Loucy (cell line): ENCODE measurements around the gene IL21R.

Experiments used
- H2AFZ ChIP-seq: fragments of 200-600 bp; sonication (generic); 2 replicates; pipeline ENCODE4 v1.6.0; 2016; ENCODE audit warnings: antibody characterized with exemption, mild to moderate bottlenecking, low read length, moderate library complexity
- H3F3A ChIP-seq: fragments of 200-600 bp; 2 replicates; pipeline ENCODE4 v1.6.0; 2016; ENCODE audit warnings: antibody characterized with exemption, low read depth, mild to moderate bottlenecking
- H3K27me3 ChIP-seq: fragments of 200-600 bp; sonication (generic); 2 replicates; pipeline ENCODE4 v1.6.1; 2014; ENCODE audit warnings: low read length, mild to moderate bottlenecking; ENCODE audit not compliant: insufficient read depth, poor library complexity, severe bottlenecking
- H3K36me3 ChIP-seq: fragments of 200-600 bp; sonication (generic); 2 replicates; pipeline ENCODE4 v1.6.1; 2016; ENCODE audit warnings: low read length; ENCODE audit not compliant: insufficient read depth
- H3K4me1 ChIP-seq: fragments of 200-600 bp; sonication (generic); 2 replicates; pipeline ENCODE4 v1.5.1; 2014; ENCODE audit warnings: low read length, mild to moderate bottlenecking; ENCODE audit not compliant: insufficient read depth, poor library complexity, severe bottlenecking
- H3K4me2 ChIP-seq: fragments of 200-600 bp; sonication (generic); 2 replicates; pipeline ENCODE4 v1.6.0; 2014; ENCODE audit warnings: antibody characterized with exemption, low read length, low read depth, mild to moderate bottlenecking; ENCODE audit not compliant: poor library complexity, severe bottlenecking
- H3K4me3 ChIP-seq: fragments of 200-600 bp; sonication (generic); 2 replicates; pipeline ENCODE4 v1.5.1; 2014; ENCODE audit warnings: low read length, mild to moderate bottlenecking, mixed read lengths; ENCODE audit not compliant: poor library complexity, severe bottlenecking
- H3K79me2 ChIP-seq: fragments of 200-600 bp; sonication (generic); 2 replicates; pipeline ENCODE4 v1.6.1; 2014; ENCODE audit warnings: low read length; ENCODE audit not compliant: insufficient read depth
- H3K9ac ChIP-seq: fragments of 200-600 bp; sonication (generic); 2 replicates; pipeline ENCODE4 v1.6.0; 2014; ENCODE audit warnings: mild to moderate bottlenecking, low read depth, low read length, moderate library complexity; ENCODE audit not compliant: poor library complexity, severe bottlenecking
- H3K9me2 ChIP-seq: fragments of 200-600 bp; sonication (generic); replicated peaks from 2 replicates; pipeline ENCODE4 v1.6.1; 2016; ENCODE audit warnings: low read depth, low read length, mixed read lengths
- H3K9me3 ChIP-seq: fragments of 200-600 bp; sonication (generic); 2 replicates; pipeline ENCODE4 v1.6.1; 2014; ENCODE audit warnings: mild to moderate bottlenecking, antibody characterized with exemption, low read length, low read depth; ENCODE audit not compliant: insufficient read depth
- H4K20me1 ChIP-seq: fragments of 200-600 bp; sonication (generic); 2 replicates; pipeline ENCODE4 v1.6.0; 2014; ENCODE audit warnings: antibody characterized with exemption, low read length, mild to moderate bottlenecking; ENCODE audit not compliant: insufficient read depth, poor library complexity, severe bottlenecking
- CTCF ChIP-seq: fragments of 200-600 bp; sonication (generic); conservative IDR thresholded peaks from 2 replicates; pipeline ENCODE4 v1.5.1; 2014; ENCODE audit warnings: mild to moderate bottlenecking, antibody characterized with exemption, low read length
- EZH2phosphoT487 ChIP-seq: fragments of 200-600 bp; IDR thresholded peaks from 2 replicates; pipeline ENCODE4 v1.6.1; 2018; ENCODE audit warnings: antibody characterized with exemption, mild to moderate bottlenecking, moderate library complexity, borderline replicate concordance

The IL21R gene

GRCh38 chr16:27404163-27404823 lies 2.3 kb downstream of the IL21R start:
- Histone ChIP-seq H4K20me1 (no peaks in the 10 kb centered on the region), H3K4me2 (no peak overlapping the region), H3K9ac (no peak overlapping the region), H3K27me3 (no peaks in the 10 kb centered on the region), H2AFZ (no peak overlapping the region), H3K9me2 (no peaks in the 10 kb centered on the region), H3K36me3 (no peaks in the 10 kb centered on the region), H3K4me1 (peaks cover 65% of the 10 kb centered on the region), H3K9me3 (no peaks in the 10 kb centered on the region), H3K79me2 (no peaks in the 10 kb centered on the region), H3K4me3 (no peak overlapping the region), H3F3A (no peaks in the 10 kb centered on the region)
- TF ChIP-seq CTCF (no peak), EZH2phosphoT487 (no peak)

GRCh38 chr16:27405546-27406451 lies 3.8 kb downstream of the IL21R start:
- peaks cover 57% of the 10 kb centered on the region for H3K4me1 ChIP-seq
- H3K9ac ChIP-seq, result peak overlapping the region; percentile 47
- H3K9me3 ChIP-seq, result no peaks in the 10 kb centered on the region
- peak overlapping the region; percentile 43 for H3K4me2 ChIP-seq
- peak overlapping the region; percentile 31 for H3K4me3 ChIP-seq
- no peaks in the 10 kb centered on the region for H3K79me2 ChIP-seq
- H2AFZ ChIP-seq, result no peak overlapping the region
- no peak for TF ChIP-seq EZH2phosphoT487
- no peak for TF ChIP-seq CTCF
- no peaks in the 10 kb centered on the region for H3F3A ChIP-seq
- no peaks in the 10 kb centered on the region for H3K36me3 ChIP-seq
- H3K9me2 ChIP-seq, result no peaks in the 10 kb centered on the region
- no peaks in the 10 kb centered on the region for H4K20me1 ChIP-seq
- H3K27me3 ChIP-seq, result no peaks in the 10 kb centered on the region

DNA sequence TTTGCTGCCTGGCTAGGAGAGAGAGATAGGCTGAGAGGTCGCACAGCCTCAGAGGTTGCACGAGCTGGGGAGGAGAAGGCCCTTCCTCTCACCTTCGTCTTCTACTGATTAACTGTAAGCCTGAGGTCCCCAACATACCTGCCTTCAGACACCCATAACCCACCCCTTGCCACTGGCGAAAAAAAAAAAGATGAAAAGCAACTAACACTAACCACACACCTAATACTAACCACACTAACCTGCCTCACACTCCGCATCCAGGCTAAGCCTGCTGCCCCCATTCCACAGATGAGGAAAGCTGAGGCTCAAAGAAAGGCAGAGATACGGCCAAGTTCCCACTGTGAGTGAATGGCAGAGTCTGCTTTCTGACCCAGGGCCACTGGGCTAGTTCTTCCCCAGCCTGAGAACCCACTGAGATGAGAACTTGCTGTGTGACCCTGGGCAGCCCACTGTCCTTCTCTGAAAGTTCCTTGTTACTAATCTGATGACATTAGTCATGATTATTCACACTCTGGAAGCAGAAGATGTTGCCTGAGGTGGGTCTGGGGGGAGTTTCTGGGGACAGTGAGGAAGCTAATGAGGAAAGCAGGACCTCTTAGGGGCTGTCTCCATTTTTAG lies 4.6 kb downstream of the IL21R start:
- TF ChIP-seq CTCF, result no peak
- no peak for TF ChIP-seq EZH2phosphoT487
- Histone ChIP-seq H3K4me1 (peaks cover 52% of the 10 kb centered on the region), H3K4me2 (peak overlapping the region; percentile 43), H4K20me1 (no peaks in the 10 kb centered on the region), H3K9ac (peak overlapping the region; percentile 47), H3K9me2 (no peaks in the 10 kb centered on the region), H3F3A (no peaks in the 10 kb centered on the region), H3K4me3 (no peak overlapping the region), H3K27me3 (no peaks in the 10 kb centered on the region), H3K79me2 (no peaks in the 10 kb centered on the region), H3K36me3 (no peaks in the 10 kb centered on the region), H3K9me3 (no peaks in the 10 kb centered on the region), H2AFZ (no peak overlapping the region)
